ENCODE data around the gene UPF3A.
"Not testable (repeated sequence)": the region's sequence is repeated elsewhere in the genome, so short reads cannot be mapped to it uniquely, and the experiment has no call there.

Gene UPF3A

DNA sequence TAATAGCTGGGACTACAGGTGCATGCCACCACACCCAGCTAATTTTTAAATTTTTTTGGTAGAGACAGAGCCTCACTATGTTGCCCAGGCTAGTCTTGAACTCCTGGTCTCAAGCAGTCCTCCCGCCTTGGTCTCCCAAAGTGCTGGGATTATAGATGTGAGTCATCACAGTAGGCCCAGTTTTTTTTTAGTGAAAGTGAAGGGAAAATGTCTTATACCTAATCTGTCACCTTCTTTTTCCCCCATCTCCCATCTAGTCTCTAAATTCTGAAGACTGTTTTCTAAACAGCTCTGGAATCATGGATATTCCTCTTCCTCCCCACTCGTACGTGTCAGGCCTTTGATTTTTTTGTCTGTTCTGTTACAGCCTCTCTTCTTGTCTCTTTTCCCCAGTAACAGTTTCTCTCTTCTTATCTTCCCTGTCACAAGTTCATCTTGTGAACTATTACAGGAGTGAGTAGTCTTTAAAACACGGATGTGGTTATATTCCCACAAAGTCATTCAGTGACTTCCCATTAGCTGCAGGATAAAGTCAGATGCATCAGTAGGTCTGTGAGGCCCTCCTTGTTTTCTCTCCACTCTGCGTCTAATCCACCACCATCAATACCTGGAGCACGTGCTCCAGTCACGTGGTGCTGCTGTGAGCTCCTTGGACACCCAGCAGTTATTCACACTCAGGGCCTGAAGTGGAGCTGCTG, 43.8 kb upstream of the UPF3A start:
- POLR2A ChIA-PET = no interaction called here
- no peak for TF ChIP-seq CTCF (IDR thresholded peaks at IDR 0.05; ENCODE audit: control extremely low read depth, extremely low read depth, low read depth, missing control alignments)
- DNase-seq (ENCODE audit: extremely low spot score) = no peak
- CTCF ChIA-PET = interaction anchor here (0.8 to 2.5 kb wide), 4 partner anchors 11 to 18 kb away, joined by 3 to 9 read pairs (median 4); no protein-coding TSS in a partner anchor

DNA sequence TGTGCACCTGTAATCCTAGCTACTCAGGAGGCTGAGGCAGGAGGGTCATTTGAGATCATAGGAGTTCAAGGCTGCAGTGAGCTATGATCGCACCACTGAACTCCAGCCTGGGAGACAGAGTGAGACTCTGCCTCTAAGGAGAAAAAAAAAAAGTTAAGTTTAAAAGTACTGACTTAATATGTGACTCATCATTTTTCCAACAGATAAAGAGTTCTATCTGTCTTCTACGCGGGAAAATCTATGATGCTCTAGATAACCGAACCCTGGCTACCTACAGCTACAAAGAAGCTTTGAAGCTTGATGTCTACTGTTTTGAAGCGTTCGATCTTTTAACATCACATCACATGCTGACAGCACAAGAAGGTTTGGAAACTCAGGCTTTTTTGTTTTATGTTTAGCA, 39.5 kb upstream of the UPF3A start:
- DNase-seq (ENCODE audit: extremely low spot score) = no peak
- no peak for TF ChIP-seq CTCF (IDR thresholded peaks at IDR 0.05; ENCODE audit: control extremely low read depth, extremely low read depth, low read depth, missing control alignments)
- ChIA-PET POLR2A (no interaction called here), CTCF (no interaction called here)

- POLR2A ChIA-PET = no interaction called here
- CTCF ChIA-PET = interaction anchor here (1.0 kb wide), 1 partner anchor 9 kb away, joined by 3 read pairs; no protein-coding TSS in a partner anchor
These were observed 37.4 kb upstream of the UPF3A start for GRCh38 chr13:114243971-114244370.

DNA sequence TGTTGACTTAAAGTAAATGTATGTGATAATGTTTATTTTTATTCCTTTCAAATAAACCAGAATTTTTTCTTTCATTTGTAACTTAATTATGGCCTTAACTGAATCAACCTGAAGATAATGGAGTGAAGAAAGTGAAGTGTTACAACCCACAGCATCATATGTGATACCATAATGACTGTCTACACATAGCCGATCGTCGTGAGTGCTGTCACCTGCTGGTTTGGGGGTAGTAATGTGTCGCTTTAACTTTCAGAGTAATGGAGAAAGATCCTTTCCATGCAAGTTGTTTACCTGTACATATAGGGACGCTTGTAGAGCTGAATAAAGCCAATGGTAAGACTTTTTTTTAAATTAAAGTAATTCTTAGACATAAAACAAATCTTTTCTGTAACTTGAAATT, 36.8 kb upstream of the UPF3A start:
- TF ChIP-seq CTCF (IDR thresholded peaks at IDR 0.05; ENCODE audit: control extremely low read depth, extremely low read depth, low read depth, missing control alignments) = no peak
- POLR2A ChIA-PET = interaction anchor here (0.6 kb wide), 1 partner anchor 49 kb away, joined by 6 read pairs; no protein-coding TSS in a partner anchor
- CTCF ChIA-PET = interaction anchor here (1.0 kb wide), 1 partner anchor 8 kb away, joined by 3 read pairs; no protein-coding TSS in a partner anchor
- DNase-seq (ENCODE audit: extremely low spot score) = no peak

More at GRCh38 chr13:114243971-114244370, 37.4 kb upstream of the UPF3A start:
- TF ChIP-seq CTCF (IDR thresholded peaks at IDR 0.05; ENCODE audit: control extremely low read depth, extremely low read depth, low read depth, missing control alignments) = no peak
- DNase-seq (ENCODE audit: extremely low spot score) = no peak

DNA sequence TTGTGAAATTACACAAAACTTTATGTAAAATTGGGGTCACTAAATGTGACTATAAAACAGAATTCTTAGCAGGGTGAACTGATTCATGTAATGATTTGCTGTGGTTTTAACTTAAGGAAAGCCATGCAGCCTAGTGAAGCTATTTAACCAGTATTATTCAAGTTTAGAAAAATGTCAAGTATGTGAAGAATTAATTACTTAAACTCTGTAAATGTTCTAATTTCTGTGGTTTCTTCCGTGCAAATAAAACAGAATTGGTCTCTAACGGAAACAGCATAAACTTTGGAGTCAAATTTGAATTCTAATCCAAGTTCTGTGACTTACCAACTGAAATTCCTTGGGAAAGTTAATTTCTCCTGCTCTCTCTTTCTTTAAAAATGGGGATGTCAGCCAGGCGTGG, 33.4 kb upstream of the UPF3A start:
- ChIA-PET POLR2A (no interaction called here), CTCF (no interaction called here)
- no peak for TF ChIP-seq CTCF (IDR thresholded peaks at IDR 0.05; ENCODE audit: control extremely low read depth, extremely low read depth, low read depth, missing control alignments)
- DNase-seq (ENCODE audit: extremely low spot score) = no peak

DNA sequence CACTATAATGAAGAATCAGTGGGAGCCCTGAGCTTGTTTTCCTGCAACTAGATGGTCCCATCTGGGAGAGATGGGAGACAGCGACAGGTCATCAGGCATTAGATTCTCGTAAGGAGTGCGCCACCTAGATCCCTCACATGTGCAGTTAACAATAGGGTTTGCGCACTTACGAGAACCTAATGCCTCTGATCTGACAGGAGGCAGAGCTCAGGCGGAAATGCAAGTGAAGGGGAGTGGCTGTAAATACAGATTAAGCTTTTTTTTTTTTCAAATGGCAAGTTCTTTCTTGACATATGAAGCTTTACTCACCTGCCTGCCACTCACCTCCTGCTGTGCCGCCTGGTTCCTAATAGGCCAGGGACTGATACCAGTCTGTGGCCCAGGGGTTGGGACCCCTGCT, 32.3 kb upstream of the UPF3A start:
- no peak for DNase-seq (ENCODE audit: extremely low spot score)
- TF ChIP-seq CTCF (IDR thresholded peaks at IDR 0.05; ENCODE audit: control extremely low read depth, extremely low read depth, low read depth, missing control alignments) = no peak
- ChIA-PET POLR2A (interaction anchor here (0.6 to 1.1 kb wide), 3 partner anchors 33 to 52 kb away, joined by 3 read pairs; partner anchors contain the start of gene UPF3A), CTCF (interaction anchor here (1.5 to 1.6 kb wide), 2 partner anchors 9 to 46 kb away, joined by 3 to 6 read pairs; no protein-coding TSS in a partner anchor)

DNA sequence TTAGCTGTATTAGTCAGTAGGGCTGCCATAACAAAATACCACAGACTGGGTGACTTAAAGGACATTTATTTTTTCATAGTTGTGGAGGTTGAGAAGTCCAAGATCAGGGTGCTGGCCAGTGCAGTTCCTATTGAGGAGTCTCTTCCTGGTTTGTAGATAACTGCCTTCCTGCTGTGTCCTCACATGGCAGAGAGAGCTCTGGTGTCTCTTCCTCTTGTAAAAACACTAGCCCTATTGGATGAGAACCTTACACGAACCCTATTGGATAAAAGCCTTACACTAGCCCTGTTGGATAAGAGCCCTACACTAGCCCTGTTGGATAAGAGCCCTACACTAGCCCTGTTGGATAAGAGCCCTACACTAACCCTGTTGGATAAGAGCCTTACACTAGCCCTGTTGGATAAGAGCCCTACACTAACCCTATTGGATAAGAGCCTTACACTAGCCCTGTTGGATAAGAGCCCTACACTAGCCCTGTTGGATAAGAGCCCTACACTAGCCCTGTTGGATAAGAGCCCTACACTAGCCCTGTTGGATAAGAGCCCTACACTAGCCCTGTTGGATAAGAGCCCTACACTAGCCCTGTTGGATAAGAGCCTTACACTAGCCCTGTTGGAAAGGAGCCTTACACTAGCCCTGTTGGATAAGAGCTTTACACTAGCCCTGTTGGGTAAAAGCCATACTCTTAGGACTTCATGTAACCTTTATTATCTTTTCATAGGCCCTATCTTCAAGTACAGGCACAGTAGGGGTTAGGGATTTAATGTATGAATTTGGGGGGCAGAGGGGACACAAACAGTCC, 29.6 kb upstream of the UPF3A start:
- POLR2A ChIA-PET; DNase-seq (ENCODE audit: extremely low spot score): not testable (repeated sequence)
- CTCF ChIA-PET = interaction anchor here (0.9 to 1.3 kb wide), 2 partner anchors 8 to 17 kb away, joined by 3 to 5 read pairs; no protein-coding TSS in a partner anchor

Measured in GM10248 (cell line).